ENCODE measurements around the gene SORCS3. TPM values are rescaled to one million over a fixed set of nuclear protein-coding genes. Genes with fewer than 3 reads are reported as not detected.

Gene SORCS3
- total RNA-seq, 1 experiment from 2014 or later: not detected

DNA sequence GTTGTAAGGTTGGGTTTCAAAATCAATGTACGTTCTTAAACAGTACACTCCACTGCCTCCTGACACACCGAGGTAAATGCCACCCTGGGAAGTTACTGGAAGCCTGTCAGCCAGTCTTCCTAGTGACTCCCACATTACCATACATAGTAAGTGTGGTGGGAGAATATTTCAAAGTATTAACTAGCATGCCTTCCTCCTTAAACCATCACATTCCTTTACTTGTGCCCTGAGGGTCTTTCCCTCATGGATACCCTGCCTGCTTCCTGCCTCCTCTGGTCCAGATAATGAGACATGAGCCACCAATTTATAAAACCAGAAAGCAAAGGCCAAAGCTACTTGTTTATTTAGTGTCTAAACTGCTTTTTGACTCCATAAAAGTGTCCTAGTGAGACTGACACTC, 23.3 kb upstream of the SORCS3 start:
- ATAC-seq: no peak
- intact Hi-C loops (cut with micrococcal nuclease; ENCODE audit: unreplicated experiment): no loop called here
- POLR2A ChIA-PET: no interaction called here
- 0 out of 2 replicates have a peak, but pooled peaks cover 2% of the 10 kb centered on the region for H3K27me3 ChIP-seq (ENCODE audit: control insufficient read depth, insufficient read depth, low read length)
- no peak overlapping the region for H3K27ac ChIP-seq (ENCODE audit: low read length)
- DNase-seq (ENCODE audit: low read depth, low spot score): no peak
- H3K4me3 ChIP-seq (ENCODE audit: low read depth in 2 of 2, low read length in 2 of 2): no peak overlapping the region
- CTCF ChIA-PET: no interaction called here
- no peaks in the 10 kb centered on the region for H3K4me1 ChIP-seq (ENCODE audit: control insufficient read depth, insufficient read depth, low read length)
- TF ChIP-seq, protein P1, sequence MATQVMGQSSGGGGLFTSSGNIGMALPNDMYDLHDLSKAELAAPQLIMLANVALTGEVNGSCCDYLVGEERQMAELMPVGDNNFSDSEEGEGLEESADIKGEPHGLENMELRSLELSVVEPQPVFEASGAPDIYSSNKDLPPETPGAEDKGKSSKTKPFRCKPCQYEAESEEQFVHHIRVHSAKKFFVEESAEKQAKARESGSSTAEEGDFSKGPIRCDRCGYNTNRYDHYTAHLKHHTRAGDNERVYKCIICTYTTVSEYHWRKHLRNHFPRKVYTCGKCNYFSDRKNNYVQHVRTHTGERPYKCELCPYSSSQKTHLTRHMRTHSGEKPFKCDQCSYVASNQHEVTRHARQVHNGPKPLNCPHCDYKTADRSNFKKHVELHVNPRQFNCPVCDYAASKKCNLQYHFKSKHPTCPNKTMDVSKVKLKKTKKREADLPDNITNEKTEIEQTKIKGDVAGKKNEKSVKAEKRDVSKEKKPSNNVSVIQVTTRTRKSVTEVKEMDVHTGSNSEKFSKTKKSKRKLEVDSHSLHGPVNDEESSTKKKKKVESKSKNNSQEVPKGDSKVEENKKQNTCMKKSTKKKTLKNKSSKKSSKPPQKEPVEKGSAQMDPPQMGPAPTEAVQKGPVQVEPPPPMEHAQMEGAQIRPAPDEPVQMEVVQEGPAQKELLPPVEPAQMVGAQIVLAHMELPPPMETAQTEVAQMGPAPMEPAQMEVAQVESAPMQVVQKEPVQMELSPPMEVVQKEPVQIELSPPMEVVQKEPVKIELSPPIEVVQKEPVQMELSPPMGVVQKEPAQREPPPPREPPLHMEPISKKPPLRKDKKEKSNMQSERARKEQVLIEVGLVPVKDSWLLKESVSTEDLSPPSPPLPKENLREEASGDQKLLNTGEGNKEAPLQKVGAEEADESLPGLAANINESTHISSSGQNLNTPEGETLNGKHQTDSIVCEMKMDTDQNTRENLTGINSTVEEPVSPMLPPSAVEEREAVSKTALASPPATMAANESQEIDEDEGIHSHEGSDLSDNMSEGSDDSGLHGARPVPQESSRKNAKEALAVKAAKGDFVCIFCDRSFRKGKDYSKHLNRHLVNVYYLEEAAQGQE (IDR thresholded peaks at IDR 0.05; ENCODE audit: insufficient read depth in 1 of 2, low read depth in 2 of 2, low read length in 1 of 2): no peak
- TF ChIP-seq SIN3A (IDR thresholded peaks at IDR 0.05; ENCODE audit: borderline replicate concordance, insufficient read depth, low read depth, low read length): no peak
- TF ChIP-seq POLR2AphosphoS5 (IDR thresholded peaks at IDR 0.05; ENCODE audit: low read depth, low read length): no peak
- TF ChIP-seq, protein P2, sequence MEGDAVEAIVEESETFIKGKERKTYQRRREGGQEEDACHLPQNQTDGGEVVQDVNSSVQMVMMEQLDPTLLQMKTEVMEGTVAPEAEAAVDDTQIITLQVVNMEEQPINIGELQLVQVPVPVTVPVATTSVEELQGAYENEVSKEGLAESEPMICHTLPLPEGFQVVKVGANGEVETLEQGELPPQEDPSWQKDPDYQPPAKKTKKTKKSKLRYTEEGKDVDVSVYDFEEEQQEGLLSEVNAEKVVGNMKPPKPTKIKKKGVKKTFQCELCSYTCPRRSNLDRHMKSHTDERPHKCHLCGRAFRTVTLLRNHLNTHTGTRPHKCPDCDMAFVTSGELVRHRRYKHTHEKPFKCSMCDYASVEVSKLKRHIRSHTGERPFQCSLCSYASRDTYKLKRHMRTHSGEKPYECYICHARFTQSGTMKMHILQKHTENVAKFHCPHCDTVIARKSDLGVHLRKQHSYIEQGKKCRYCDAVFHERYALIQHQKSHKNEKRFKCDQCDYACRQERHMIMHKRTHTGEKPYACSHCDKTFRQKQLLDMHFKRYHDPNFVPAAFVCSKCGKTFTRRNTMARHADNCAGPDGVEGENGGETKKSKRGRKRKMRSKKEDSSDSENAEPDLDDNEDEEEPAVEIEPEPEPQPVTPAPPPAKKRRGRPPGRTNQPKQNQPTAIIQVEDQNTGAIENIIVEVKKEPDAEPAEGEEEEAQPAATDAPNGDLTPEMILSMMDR (IDR thresholded peaks at IDR 0.05): no peak
- no peak for TF ChIP-seq TCF7L2 (IDR thresholded peaks at IDR 0.05; ENCODE audit: low read depth, low read length)
- in situ Hi-C loops (cut with HindIII; ENCODE audit: low pct_unique_long_range_greater_than_20kb, low sequenced_read_pairs): no loop called here
- no peaks in the 10 kb centered on the region for H3K36me3 ChIP-seq (ENCODE audit: control insufficient read depth, insufficient read depth, low read length)
- no peaks in the 10 kb centered on the region for H3K9me3 ChIP-seq (ENCODE audit: control insufficient read depth, insufficient read depth, low read depth, low read length)
- no TSS peak for BruUV-seq (replicated peaks)

DNA sequence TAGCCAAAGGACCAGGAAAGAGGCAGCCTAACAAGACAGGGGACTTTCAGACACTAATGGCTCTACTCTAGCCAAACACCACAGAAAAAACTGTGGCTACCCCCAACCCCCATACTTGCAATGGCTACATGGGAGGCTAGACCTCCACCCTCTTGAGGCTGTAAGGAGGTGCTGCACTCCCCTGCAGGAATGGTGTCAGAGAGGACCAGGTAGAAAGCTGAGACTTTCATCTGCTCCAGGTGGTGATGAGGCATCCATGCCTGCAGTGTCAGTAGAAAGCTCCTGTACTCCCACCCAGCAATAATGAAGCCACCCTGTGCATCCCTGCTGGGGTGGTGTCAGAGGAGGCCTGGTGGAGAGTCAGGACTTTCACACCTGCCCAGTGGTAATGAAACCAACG, 18.9 kb upstream of the SORCS3 start:
- DNase-seq (ENCODE audit: low read depth, low spot score) (no peak), ATAC-seq (no peak)
- in situ Hi-C loops (cut with HindIII; ENCODE audit: low pct_unique_long_range_greater_than_20kb, low sequenced_read_pairs): no loop called here
- TF ChIP-seq TCF7L2 (IDR thresholded peaks at IDR 0.05; ENCODE audit: low read depth, low read length): no peak
- TF ChIP-seq SIN3A (IDR thresholded peaks at IDR 0.05; ENCODE audit: borderline replicate concordance, insufficient read depth, low read depth, low read length): no peak
- ChIA-PET CTCF (interaction anchor here (0.7 to 1.0 kb wide), 2 partner anchors 215 to 270 kb away, joined by 3 read pairs; no protein-coding TSS in a partner anchor), POLR2A (no interaction called here)
- no peak overlapping the region for H3K27ac ChIP-seq (ENCODE audit: low read length)
- no TSS peak for BruUV-seq (replicated peaks)
- no peaks in the 10 kb centered on the region for H3K9me3 ChIP-seq (ENCODE audit: control insufficient read depth, insufficient read depth, low read depth, low read length)
- no peaks in the 10 kb centered on the region for H3K36me3 ChIP-seq (ENCODE audit: control insufficient read depth, insufficient read depth, low read length)
- H3K4me3 ChIP-seq (ENCODE audit: low read depth in 2 of 2, low read length in 2 of 2): no peak overlapping the region
- intact Hi-C loops (cut with micrococcal nuclease; ENCODE audit: unreplicated experiment): loop anchor here (2.0 kb wide), 1 partner anchor 41 kb away; no protein-coding TSS in a partner anchor
- H3K4me1 ChIP-seq (ENCODE audit: control insufficient read depth, insufficient read depth, low read length): no peaks in the 10 kb centered on the region
- peaks cover 5% of the 10 kb centered on the region; the same call in 1 of the 2 replicates for H3K27me3 ChIP-seq (ENCODE audit: control insufficient read depth, insufficient read depth, low read length)

DNA sequence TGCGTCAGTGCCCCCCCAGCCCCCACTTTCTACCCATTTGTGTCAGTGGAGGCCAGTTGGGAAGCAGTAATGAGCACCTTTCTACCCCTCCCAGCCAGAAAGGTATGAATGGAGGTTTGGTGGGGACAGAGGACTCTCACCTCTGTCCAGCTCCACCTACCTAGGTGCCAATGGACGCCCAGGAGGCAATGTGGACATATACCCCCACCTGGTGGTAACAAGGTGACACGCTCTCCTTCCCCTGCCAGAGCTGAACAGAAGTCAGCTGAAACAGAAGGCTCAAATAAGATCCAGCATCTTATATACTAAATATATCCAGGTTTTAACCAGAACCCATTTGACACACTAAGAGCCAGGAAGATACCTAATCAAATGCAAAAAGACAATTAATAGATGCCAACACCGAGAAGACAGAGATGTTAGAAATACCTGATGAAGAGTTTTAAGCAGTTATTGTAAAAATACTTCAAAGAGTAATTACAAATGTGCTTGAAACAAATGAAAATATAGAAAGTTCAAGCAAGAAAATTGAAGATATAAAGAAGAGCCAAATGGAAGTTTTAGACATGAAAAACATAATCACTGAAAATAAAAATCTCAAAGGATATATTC, 18.4 kb upstream of the SORCS3 start:
- Histone ChIP-seq H3K27ac (ENCODE audit: low read length) (no peak overlapping the region), H3K9me3 (ENCODE audit: control insufficient read depth, insufficient read depth, low read depth, low read length) (no peaks in the 10 kb centered on the region), H3K4me3 (ENCODE audit: low read depth in 2 of 2, low read length in 2 of 2) (no peak overlapping the region), H3K36me3 (ENCODE audit: control insufficient read depth, insufficient read depth, low read length) (no peaks in the 10 kb centered on the region), H3K4me1 (ENCODE audit: control insufficient read depth, insufficient read depth, low read length) (no peaks in the 10 kb centered on the region), H3K27me3 (ENCODE audit: control insufficient read depth, insufficient read depth, low read length) (peaks cover 5% of the 10 kb centered on the region; the same call in 1 of the 2 replicates)
- no peak for DNase-seq (ENCODE audit: low read depth, low spot score)
- POLR2A ChIA-PET: no interaction called here
- ATAC-seq: peak; percentile 75
- no peak for TF ChIP-seq SIN3A (IDR thresholded peaks at IDR 0.05; ENCODE audit: borderline replicate concordance, insufficient read depth, low read depth, low read length)
- TF ChIP-seq, protein P2 (IDR thresholded peaks at IDR 0.05): peak; percentile 71
- CTCF ChIA-PET: interaction anchor here (0.7 to 1.0 kb wide), 2 partner anchors 216 to 271 kb away, joined by 3 read pairs; no protein-coding TSS in a partner anchor
- intact Hi-C loops (cut with micrococcal nuclease; ENCODE audit: unreplicated experiment) (loop anchor here (2.0 kb wide), 1 partner anchor 42 kb away; no protein-coding TSS in a partner anchor), in situ Hi-C loops (cut with HindIII; ENCODE audit: low pct_unique_long_range_greater_than_20kb, low sequenced_read_pairs) (no loop called here)
- no TSS peak for BruUV-seq (replicated peaks)
